ENCODE data around the gene RFX8.

Gene RFX8

GRCh38 chr2:101386599-101387150 is 88.2 kb downstream of the RFX8 start:
- TF ChIP-seq, protein P1, sequence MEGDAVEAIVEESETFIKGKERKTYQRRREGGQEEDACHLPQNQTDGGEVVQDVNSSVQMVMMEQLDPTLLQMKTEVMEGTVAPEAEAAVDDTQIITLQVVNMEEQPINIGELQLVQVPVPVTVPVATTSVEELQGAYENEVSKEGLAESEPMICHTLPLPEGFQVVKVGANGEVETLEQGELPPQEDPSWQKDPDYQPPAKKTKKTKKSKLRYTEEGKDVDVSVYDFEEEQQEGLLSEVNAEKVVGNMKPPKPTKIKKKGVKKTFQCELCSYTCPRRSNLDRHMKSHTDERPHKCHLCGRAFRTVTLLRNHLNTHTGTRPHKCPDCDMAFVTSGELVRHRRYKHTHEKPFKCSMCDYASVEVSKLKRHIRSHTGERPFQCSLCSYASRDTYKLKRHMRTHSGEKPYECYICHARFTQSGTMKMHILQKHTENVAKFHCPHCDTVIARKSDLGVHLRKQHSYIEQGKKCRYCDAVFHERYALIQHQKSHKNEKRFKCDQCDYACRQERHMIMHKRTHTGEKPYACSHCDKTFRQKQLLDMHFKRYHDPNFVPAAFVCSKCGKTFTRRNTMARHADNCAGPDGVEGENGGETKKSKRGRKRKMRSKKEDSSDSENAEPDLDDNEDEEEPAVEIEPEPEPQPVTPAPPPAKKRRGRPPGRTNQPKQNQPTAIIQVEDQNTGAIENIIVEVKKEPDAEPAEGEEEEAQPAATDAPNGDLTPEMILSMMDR (IDR thresholded peaks at IDR 0.05; ENCODE audit: low read length, missing control alignments), result no peak
- peak overlapping the region; percentile 32 for H3K4me3 ChIP-seq (replicated peaks; ENCODE audit: low read depth, low read length)
- DNase-seq (ENCODE audit: low read depth), result no peak

GRCh38 chr2:101383016-101383541 is 91.8 kb downstream of the RFX8 start:
- TF ChIP-seq, protein P1 (IDR thresholded peaks at IDR 0.05; ENCODE audit: low read length, missing control alignments), result no peak
- H3K4me3 ChIP-seq (replicated peaks; ENCODE audit: low read depth, low read length), result no peak overlapping the region
- DNase-seq (ENCODE audit: low read depth), result no peak

GRCh38 chr2:101382442-101382841 is 92.5 kb downstream of the RFX8 start:
- DNase-seq (ENCODE audit: low read depth), result no peak
- TF ChIP-seq, protein P1 (IDR thresholded peaks at IDR 0.05; ENCODE audit: low read length, missing control alignments), result no peak
- H3K4me3 ChIP-seq (replicated peaks; ENCODE audit: low read depth, low read length), result no peak overlapping the region

GRCh38 chr2:101380376-101380775 is 94.5 kb downstream of the RFX8 start:
- TF ChIP-seq, protein P1 (IDR thresholded peaks at IDR 0.05; ENCODE audit: low read length, missing control alignments), result no peak
- DNase-seq (ENCODE audit: low read depth), result peak; percentile 66

DNA sequence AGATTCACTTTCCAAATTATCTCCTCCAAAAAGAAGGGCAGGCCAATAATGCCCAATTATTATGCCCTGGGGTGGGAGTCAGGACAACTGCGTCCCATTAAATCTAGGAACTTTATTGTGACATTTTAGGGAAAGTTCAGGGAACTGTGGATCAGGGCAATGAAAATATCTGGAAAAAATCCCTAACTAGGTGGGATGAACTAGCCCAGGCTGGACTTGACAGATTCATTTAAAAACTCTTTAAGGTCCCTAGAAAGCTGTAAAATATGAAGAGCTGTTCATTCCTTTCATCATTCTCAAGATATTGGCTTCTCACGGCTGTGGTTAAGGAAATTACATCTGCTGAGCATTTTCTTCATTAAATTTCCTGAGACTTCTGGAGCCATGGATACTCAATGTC is 95.8 kb downstream of the RFX8 start:
- H3K4me3 ChIP-seq (replicated peaks; ENCODE audit: low read depth, low read length), result no peak overlapping the region
- no peak for DNase-seq (ENCODE audit: low read depth)
- TF ChIP-seq, protein P1 (IDR thresholded peaks at IDR 0.05; ENCODE audit: low read length, missing control alignments), result no peak

More at GRCh38 chr2:101380376-101380775, 94.5 kb downstream of the RFX8 start:
- no peak overlapping the region for H3K4me3 ChIP-seq (replicated peaks; ENCODE audit: low read depth, low read length)

- TF ChIP-seq, protein P1 (IDR thresholded peaks at IDR 0.05; ENCODE audit: low read length, missing control alignments), result no peak
- no peak for DNase-seq (ENCODE audit: low read depth)
- no peak overlapping the region for H3K4me3 ChIP-seq (replicated peaks; ENCODE audit: low read depth, low read length)
These were observed 99.3 kb downstream of the RFX8 start for GRCh38 chr2:101375653-101376052.

All from fibroblast of pulmonary artery (primary cell).